ENCODE data around the gene ADTRP. TPM values are rescaled to one million over a fixed set of nuclear protein-coding genes. Genes with fewer than 3 reads are reported as not detected.

Gene ADTRP
- total RNA-seq, 1 experiment from 2014 or later: 0.86 TPM

DNA sequence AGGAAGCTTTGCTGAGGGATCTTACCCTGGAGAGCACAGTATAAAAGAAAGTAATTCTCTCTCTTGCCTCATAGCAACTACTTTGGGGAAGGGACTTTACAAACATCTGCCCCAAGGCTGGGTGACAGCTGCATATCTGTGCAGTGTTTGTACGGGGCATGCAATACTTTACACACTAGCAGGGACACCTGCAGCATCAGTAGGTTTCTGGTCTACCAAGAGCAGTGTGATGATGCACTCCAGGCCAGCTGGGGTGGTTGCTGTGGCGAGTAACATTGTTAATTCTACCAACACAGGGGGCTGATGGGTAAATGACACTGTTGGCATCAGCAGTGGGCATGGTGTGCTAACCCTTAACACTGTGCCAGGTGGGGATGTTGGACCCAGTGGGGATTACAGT, 48.0 kb downstream of the ADTRP start:
- ChIA-PET RAD21 (ENCODE audit: low non-redundant PET in 1 of 2, low total read pairs in 2 of 2, uncharacterized antibody in 2 of 2, unreplicated experiment in 2 of 2) (no interaction called here), POLR2A (no interaction called here), CTCF (no interaction called here)
- no peaks in the 10 kb centered on the region for H3K36me3 ChIP-seq (ENCODE audit: control insufficient read depth in 1 of 2, insufficient read depth in 2 of 2, low read length in 2 of 2)
- H3K9me2 ChIP-seq (ENCODE audit: insufficient read depth): no peaks in the 10 kb centered on the region
- DNase-seq (ENCODE audit: low read depth, low spot score) (no peak), ATAC-seq (no peak)
- TF ChIP-seq SIN3A (IDR thresholded peaks at IDR 0.05; ENCODE audit: low read depth) (no peak), EZH2phosphoT487 (IDR thresholded peaks at IDR 0.05; ENCODE audit: borderline replicate concordance) (no peak), CTCF (IDR thresholded peaks at IDR 0.05 in 2 of 3, conservative IDR thresholded peaks at IDR 0.05 in 1 of 3; ENCODE audit: borderline replicate concordance in 1 of 3, insufficient read depth in 1 of 3, low read depth in 2 of 3, low read length in 2 of 3) (no peak), TCF7L2 (IDR thresholded peaks at IDR 0.05; ENCODE audit: borderline replicate concordance, extremely low read depth, insufficient read depth, insufficient read length) (no peak)
- TF ChIP-seq, protein P1, sequence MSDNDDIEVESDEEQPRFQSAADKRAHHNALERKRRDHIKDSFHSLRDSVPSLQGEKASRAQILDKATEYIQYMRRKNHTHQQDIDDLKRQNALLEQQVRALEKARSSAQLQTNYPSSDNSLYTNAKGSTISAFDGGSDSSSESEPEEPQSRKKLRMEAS (IDR thresholded peaks at IDR 0.05): no peak
- TF ChIP-seq, protein P2, sequence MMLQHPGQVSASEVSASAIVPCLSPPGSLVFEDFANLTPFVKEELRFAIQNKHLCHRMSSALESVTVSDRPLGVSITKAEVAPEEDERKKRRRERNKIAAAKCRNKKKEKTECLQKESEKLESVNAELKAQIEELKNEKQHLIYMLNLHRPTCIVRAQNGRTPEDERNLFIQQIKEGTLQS (IDR thresholded peaks at IDR 0.05): no peak
- H3K27me3 ChIP-seq (ENCODE audit: insufficient read depth, low read length): 0 out of 2 replicates have a peak, but pooled peaks cover 3% of the 10 kb centered on the region
- intact Hi-C loops (cut with micrococcal nuclease): no loop called here
- H3K4me2 ChIP-seq (ENCODE audit: low read length): no peak overlapping the region
- H3K9me3 ChIP-seq (ENCODE audit: control insufficient read depth in 1 of 2, insufficient read depth in 1 of 2, low read depth in 1 of 2, low read length in 2 of 2): no peaks in the 10 kb centered on the region
- H3K27ac ChIP-seq (ENCODE audit: low read depth, low read length): no peak overlapping the region
- H3K4me3 ChIP-seq (replicated peaks in 1 of 2; ENCODE audit: low read depth in 1 of 2, low read length in 2 of 2): no peak overlapping the region
- no peaks in the 10 kb centered on the region for H3K4me1 ChIP-seq (ENCODE audit: control insufficient read depth in 1 of 2, insufficient read depth in 2 of 2, low read length in 2 of 2)
- no peaks in the 10 kb centered on the region for H3K79me2 ChIP-seq (ENCODE audit: insufficient read depth, low read length)
- no peak overlapping the region for H2AFZ ChIP-seq (ENCODE audit: low read depth, low read length, poor library complexity, severe bottlenecking)
- H3K9ac ChIP-seq (ENCODE audit: low read length): no peak overlapping the region
- BruUV-seq (replicated peaks): no TSS peak
- no peaks in the 10 kb centered on the region for H4K20me1 ChIP-seq (ENCODE audit: insufficient read depth)

DNA sequence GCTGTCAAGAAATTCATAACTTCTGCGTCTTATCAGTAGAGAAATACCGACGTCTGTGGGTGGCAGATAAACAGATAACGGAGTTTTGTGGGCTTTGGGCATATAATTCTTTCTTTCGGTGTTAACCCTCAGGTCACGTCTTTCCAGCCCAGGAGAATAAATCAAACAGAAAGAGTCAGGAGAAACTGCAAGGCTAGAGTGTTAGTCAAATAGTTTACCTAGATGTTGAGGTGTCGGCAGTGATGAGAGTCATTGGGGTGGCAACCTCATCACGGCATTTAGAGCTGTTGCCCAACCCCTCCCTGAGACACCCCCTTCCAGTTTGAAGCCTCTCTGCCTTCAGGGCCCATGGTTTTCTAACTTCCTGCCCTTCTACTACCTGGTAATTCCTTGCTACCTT, 49.5 kb downstream of the ADTRP start:
- Histone ChIP-seq H3K4me2 (ENCODE audit: low read length) (no peak overlapping the region), H3K4me3 (replicated peaks in 1 of 2; ENCODE audit: low read depth in 1 of 2, low read length in 2 of 2) (no peak overlapping the region), H4K20me1 (ENCODE audit: insufficient read depth) (no peaks in the 10 kb centered on the region), H3K9ac (ENCODE audit: low read length) (no peak overlapping the region), H2AFZ (ENCODE audit: low read depth, low read length, poor library complexity, severe bottlenecking) (no peak overlapping the region), H3K9me3 (ENCODE audit: control insufficient read depth in 1 of 2, insufficient read depth in 1 of 2, low read depth in 1 of 2, low read length in 2 of 2) (no peaks in the 10 kb centered on the region), H3K27ac (ENCODE audit: low read depth, low read length) (no peak overlapping the region), H3K36me3 (ENCODE audit: control insufficient read depth in 1 of 2, insufficient read depth in 2 of 2, low read length in 2 of 2) (no peaks in the 10 kb centered on the region), H3K79me2 (ENCODE audit: insufficient read depth, low read length) (no peaks in the 10 kb centered on the region), H3K4me1 (ENCODE audit: control insufficient read depth in 1 of 2, insufficient read depth in 2 of 2, low read length in 2 of 2) (no peaks in the 10 kb centered on the region), H3K27me3 (ENCODE audit: insufficient read depth, low read length) (no peaks in the 10 kb centered on the region), H3K9me2 (ENCODE audit: insufficient read depth) (no peaks in the 10 kb centered on the region)
- POLR2A ChIA-PET: no interaction called here
- ATAC-seq: no peak
- CTCF ChIA-PET: no interaction called here
- no TSS peak for BruUV-seq (replicated peaks)
- no peak for TF ChIP-seq FOSL1 (IDR thresholded peaks at IDR 0.05; ENCODE audit: low read depth)
- no peak for TF ChIP-seq EZH2phosphoT487 (IDR thresholded peaks at IDR 0.05; ENCODE audit: borderline replicate concordance)
- no peak for TF ChIP-seq POLR2AphosphoS5 (IDR thresholded peaks at IDR 0.05; ENCODE audit: low read depth, low read length)
- no peak for TF ChIP-seq YY1 (IDR thresholded peaks at IDR 0.05; ENCODE audit: extremely low read depth, insufficient replicate concordance, low read depth, low read length)
- intact Hi-C loops (cut with micrococcal nuclease): no loop called here
- RAD21 ChIA-PET (ENCODE audit: low non-redundant PET in 1 of 2, low total read pairs in 2 of 2, uncharacterized antibody in 2 of 2, unreplicated experiment in 2 of 2): no interaction called here
- no peak for DNase-seq (ENCODE audit: low read depth, low spot score)

Measured in HCT116 (cell line).